ENCODE results near the gene IGDCC3. TPM values are rescaled to one million over a fixed set of nuclear protein-coding genes. Genes with fewer than 3 reads are reported as not detected.

The IGDCC3 gene
- total RNA-seq, 4 donors from 2014 or later, result not detected

DNA sequence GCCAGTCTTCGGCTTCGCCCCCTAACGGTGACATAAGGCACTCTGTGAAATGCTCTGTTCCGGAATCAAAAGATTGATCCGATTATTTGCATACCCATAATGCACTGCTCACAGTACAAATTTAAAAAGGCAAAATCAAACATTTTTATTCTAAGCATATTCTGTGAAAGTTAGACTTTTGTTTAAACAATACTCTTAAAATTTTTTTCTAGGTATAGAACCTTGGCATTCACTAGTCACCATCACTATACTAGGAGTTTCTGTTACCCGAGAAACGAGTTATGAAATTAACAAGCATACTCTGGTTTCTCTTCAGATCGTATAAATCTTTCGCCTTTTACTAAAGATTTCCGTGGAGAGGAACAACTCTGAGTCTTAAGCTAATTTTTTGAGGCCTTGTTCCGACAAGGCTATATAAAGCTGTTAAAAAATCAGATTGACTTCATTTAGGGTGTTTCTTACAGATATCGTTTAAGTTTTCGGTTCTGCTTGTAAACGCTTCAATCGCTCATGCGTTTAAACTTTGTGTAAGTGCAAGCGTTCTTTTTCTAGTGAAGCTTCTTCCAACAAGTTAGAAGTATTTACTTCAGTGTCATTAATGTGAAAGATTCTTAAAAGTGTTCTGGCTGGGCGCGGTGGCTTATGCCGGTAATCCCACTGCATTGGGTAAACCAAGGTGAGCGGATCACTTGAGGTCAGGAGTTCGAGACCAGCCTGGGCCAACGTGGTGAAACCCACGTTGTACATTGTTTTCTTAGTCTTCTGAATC, 73.2 kb downstream of the IGDCC3 start, which contains the start of gene RNU5B-1:
RNU5B-1 (plus strand) TSS at position 297 of the 769 bp plus-strand sequence.
- no peaks in the 10 kb centered on the region for H3K36me3 ChIP-seq
- peak within 1 kb of the TSS; percentile 64 to 70 (median 67) for H3K4me3 ChIP-seq
- DNase-seq, result peak; percentile 61 to 72
- no peaks in the 10 kb centered on the region for H3K9me3 ChIP-seq
- ATAC-seq, result peak; percentile 90 to 91
- H3K27ac ChIP-seq, result peak within 1 kb of the TSS; percentile 87 to 95 (median 91)
- TF ChIP-seq, protein P1, sequence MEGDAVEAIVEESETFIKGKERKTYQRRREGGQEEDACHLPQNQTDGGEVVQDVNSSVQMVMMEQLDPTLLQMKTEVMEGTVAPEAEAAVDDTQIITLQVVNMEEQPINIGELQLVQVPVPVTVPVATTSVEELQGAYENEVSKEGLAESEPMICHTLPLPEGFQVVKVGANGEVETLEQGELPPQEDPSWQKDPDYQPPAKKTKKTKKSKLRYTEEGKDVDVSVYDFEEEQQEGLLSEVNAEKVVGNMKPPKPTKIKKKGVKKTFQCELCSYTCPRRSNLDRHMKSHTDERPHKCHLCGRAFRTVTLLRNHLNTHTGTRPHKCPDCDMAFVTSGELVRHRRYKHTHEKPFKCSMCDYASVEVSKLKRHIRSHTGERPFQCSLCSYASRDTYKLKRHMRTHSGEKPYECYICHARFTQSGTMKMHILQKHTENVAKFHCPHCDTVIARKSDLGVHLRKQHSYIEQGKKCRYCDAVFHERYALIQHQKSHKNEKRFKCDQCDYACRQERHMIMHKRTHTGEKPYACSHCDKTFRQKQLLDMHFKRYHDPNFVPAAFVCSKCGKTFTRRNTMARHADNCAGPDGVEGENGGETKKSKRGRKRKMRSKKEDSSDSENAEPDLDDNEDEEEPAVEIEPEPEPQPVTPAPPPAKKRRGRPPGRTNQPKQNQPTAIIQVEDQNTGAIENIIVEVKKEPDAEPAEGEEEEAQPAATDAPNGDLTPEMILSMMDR (IDR thresholded peaks at IDR 0.05 in 4 of 5, conservative IDR thresholded peaks at IDR 0.05 in 1 of 5), result peak; percentile 75 to 90 (median 85)
- TF ChIP-seq POLR2A (IDR thresholded peaks at IDR 0.05), result peak; percentile 97 to 99
- intact Hi-C loops (cut with DNase I; ENCODE audit: low total_unique reads), result loop anchor here (1.0 to 10.0 kb wide), 3 partner anchors 17 to 310 kb away; partner anchors contain the start of genes CLPX and INTS14
- peaks cover 7 to 8% of the 10 kb centered on the region in 2 donors for H3K4me1 ChIP-seq
- H3K27me3 ChIP-seq, result no peaks in the 10 kb centered on the region
- in situ Hi-C loops (cut with MboI; ENCODE audit: low sequenced_read_pairs in 4 of 4), result no loop called here

DNA sequence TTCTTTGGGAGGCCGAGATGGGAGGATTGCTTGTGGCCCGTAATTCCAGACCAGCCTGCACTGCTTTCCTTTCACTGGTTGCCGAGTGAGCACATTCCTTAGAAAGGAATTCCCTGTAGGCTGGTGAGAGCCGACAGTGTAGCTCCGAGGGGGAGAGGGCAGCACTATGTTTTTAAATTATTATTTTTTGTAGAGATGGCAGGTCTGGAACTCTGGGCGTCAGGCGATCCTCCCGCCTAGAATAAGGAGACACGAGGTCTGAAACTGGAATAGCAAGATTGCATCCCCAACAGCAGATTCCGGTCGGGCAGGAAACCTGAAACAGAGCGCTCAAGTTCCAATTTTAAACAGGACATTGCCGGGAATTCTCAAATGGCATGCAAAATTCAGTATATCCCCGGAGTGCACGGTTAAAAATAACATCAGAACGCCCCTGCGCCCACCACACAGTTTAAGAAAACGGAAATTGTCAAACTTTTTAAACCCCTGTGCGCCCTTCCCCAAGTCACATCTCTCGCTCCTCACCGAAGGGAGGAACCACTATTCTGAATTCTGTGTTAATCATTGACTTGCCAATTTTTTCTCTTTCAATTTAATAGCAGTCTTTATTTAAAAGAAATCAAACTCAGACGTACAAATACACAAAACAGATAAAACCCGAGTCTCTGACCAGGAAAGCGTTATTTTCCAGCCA, 74.0 kb downstream of the IGDCC3 start:
- ATAC-seq (peak; percentile 64 to 78), DNase-seq (peak; percentile 38 to 55)
- H3K4me3 ChIP-seq, result peak overlapping the region; percentile 64 to 70 (median 67)
- in situ Hi-C loops (cut with MboI; ENCODE audit: low sequenced_read_pairs in 4 of 4), result no loop called here
- H3K9me3 ChIP-seq, result no peaks in the 10 kb centered on the region
- no peaks in the 10 kb centered on the region for H3K36me3 ChIP-seq
- TF ChIP-seq POLR2A (IDR thresholded peaks at IDR 0.05), result no peak
- TF ChIP-seq, protein P1 (IDR thresholded peaks at IDR 0.05 in 4 of 5, conservative IDR thresholded peaks at IDR 0.05 in 1 of 5), result no peak
- peaks cover 5 to 7% of the 10 kb centered on the region in 2 donors for H3K4me1 ChIP-seq
- H3K27me3 ChIP-seq, result no peaks in the 10 kb centered on the region
- peak overlapping the region; percentile 87 to 95 (median 91) for H3K27ac ChIP-seq
- intact Hi-C loops (cut with DNase I; ENCODE audit: low total_unique reads), result loop anchor here (1.0 to 10.0 kb wide), 3 partner anchors 17 to 311 kb away; partner anchors contain the start of genes CLPX and INTS14

DNA sequence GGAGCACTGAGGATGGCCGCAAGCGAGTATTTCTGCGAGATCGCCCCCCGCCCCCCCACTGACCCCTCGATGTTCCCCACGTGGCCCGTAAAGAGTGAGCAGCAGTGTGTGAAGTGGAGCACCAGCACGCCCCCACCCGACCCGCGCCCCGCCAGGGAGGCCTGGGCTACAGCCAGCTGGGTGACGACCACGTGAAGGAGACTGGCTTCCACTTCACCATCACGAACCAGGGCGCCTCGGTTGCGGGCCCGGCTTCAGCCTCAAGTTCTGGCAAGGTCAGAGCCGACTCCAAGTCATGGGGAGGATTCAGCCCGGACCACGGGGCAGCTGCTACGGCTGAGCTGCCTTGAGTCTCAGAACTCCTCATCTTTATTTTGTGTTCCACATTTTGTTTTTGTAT, 75.7 kb downstream of the IGDCC3 start:
- TF ChIP-seq POLR2A (IDR thresholded peaks at IDR 0.05), result no peak
- TF ChIP-seq, protein P1 (IDR thresholded peaks at IDR 0.05 in 4 of 5, conservative IDR thresholded peaks at IDR 0.05 in 1 of 5), result no peak
- Histone ChIP-seq H3K27ac (peak overlapping the region in 2 of 4 donors; percentile 5 to 89), H3K4me1 (peaks cover 10 to 14% of the 10 kb centered on the region in 2 donors), H3K4me3 (no peak overlapping the region), H3K36me3 (no peaks in the 10 kb centered on the region), H3K9me3 (no peaks in the 10 kb centered on the region), H3K27me3 (no peaks in the 10 kb centered on the region)
- DNase-seq (no peak), ATAC-seq (no peak)
- in situ Hi-C loops (cut with MboI; ENCODE audit: low sequenced_read_pairs in 4 of 4) (no loop called here), intact Hi-C loops (cut with DNase I; ENCODE audit: low total_unique reads) (loop anchor here (10.0 kb wide), 1 partner anchor 313 kb away; the partner anchor contains the start of gene INTS14)

DNA sequence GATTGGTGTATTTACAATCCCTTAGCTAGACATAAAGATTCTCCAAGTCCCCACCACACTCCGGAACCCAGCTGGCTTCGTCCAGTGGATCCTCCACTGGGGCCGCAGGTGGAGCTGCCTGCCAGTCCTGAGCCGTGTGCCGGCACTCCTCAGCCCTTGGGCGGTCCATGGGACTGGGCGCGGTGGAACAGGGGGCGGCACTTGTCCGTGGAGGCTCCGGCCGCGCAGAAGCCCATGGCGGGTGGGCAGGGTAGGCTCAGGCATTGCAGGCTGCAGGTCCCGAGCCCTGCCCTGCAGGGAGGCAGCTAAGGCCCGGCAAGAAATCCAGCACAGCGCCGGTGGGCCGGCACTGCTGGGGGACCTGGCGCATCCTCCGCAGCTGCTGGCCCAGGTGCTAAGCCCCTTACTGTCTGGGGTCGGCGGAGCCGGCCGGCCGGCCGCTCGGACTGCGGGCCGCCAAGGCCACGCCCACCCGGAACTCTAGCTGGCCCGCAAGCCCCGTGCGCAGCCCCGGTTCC, 76.8 kb downstream of the IGDCC3 start:
- Histone ChIP-seq H3K9me3 (no peaks in the 10 kb centered on the region), H3K4me3 (no peak overlapping the region), H3K4me1 (peaks cover 16 to 18% of the 10 kb centered on the region in 2 donors), H3K36me3 (no peaks in the 10 kb centered on the region), H3K27ac (no peak overlapping the region), H3K27me3 (no peaks in the 10 kb centered on the region)
- intact Hi-C loops (cut with DNase I; ENCODE audit: low total_unique reads) (loop anchor here (10.0 kb wide), 1 partner anchor 314 kb away; the partner anchor contains the start of gene INTS14), in situ Hi-C loops (cut with MboI; ENCODE audit: low sequenced_read_pairs in 4 of 4) (no loop called here)
- ATAC-seq (no peak), DNase-seq (no peak)
- TF ChIP-seq POLR2A (IDR thresholded peaks at IDR 0.05), result no peak
- TF ChIP-seq, protein P1 (IDR thresholded peaks at IDR 0.05 in 4 of 5, conservative IDR thresholded peaks at IDR 0.05 in 1 of 5), result no peak

All from gastrocnemius medialis (tissue), 4 donors.